RKO (cell line): ENCODE measurements around the gene PRIM2.
"Not testable (repeated sequence)": the region's sequence is repeated elsewhere in the genome, so short reads cannot be mapped to it uniquely, and the experiment has no call there.

Source experiments
- DNase-seq: peaks from one replicate; pipeline ENCODE4 v3.0.0-alpha.2; 2016; ENCODE audit warnings: low spot score

The PRIM2 gene, protein sequence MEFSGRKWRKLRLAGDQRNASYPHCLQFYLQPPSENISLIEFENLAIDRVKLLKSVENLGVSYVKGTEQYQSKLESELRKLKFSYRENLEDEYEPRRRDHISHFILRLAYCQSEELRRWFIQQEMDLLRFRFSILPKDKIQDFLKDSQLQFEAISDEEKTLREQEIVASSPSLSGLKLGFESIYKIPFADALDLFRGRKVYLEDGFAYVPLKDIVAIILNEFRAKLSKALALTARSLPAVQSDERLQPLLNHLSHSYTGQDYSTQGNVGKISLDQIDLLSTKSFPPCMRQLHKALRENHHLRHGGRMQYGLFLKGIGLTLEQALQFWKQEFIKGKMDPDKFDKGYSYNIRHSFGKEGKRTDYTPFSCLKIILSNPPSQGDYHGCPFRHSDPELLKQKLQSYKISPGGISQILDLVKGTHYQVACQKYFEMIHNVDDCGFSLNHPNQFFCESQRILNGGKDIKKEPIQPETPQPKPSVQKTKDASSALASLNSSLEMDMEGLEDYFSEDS

DNA sequence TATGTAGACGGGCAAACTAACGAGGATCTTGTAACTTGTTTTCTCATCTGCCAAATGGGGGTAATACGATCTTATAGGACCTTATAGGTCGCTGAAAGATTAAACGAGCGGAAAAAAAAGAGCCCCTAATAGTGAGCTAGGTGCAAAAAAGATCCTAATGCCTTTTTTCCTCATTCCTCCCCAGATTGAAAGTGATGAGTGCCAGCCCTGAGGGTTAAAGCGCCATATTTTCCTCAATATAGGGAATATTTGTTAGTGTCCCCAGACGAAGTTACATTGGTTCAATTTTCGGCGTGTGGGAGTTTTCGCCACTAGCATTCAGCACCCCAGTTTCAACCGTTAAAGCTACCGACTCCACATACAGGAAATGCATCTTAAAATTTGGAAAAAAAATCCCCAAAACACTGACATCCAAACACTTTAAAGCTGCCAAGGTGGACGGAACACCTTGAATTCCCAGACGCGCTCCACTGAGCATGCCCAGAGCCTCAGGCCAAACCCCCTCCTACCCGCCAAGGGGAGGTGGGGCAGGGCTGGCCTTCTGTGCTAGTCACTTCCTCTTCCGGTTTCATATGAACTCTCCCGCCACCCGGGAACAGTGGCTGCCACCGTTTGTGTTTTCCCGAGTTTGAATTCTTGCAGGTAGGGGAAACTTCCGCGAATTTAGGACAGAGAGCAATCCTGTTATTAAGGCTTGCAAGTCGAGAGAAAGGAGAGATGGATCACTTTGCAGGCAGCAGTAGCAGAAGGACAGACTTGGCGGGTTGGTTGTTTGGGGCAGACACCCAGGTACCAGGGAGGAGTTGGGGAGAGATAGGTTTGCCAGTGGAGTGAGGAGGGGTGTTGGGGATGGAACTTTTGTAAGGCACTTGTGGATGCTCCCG lies at the start of gene PRIM2:
Gene PRIM2, plus strand, starts transcription at position 571 of the 884 bp plus-strand sequence. CDS start 816 bp downstream, outside the sequence.
- DNase-seq = peak; percentile 91

DNA sequence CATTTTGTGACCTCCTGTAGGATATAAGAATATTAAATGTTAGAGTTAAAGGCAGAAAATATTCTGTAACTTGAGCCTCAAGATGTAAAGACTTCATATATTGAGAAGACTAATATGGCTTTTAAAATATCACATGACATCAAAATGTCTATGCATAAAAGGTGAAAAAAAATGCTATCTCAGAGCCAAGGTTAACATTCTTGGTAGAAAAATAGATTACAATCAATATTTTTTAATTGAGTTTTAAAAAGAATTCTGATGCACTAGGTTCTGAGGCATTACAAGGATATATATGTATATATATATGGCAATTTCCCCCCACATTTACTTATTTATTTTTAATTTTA lies 49.2 kb upstream of the PRIM2 start:
- DNase-seq = no peak

DNA sequence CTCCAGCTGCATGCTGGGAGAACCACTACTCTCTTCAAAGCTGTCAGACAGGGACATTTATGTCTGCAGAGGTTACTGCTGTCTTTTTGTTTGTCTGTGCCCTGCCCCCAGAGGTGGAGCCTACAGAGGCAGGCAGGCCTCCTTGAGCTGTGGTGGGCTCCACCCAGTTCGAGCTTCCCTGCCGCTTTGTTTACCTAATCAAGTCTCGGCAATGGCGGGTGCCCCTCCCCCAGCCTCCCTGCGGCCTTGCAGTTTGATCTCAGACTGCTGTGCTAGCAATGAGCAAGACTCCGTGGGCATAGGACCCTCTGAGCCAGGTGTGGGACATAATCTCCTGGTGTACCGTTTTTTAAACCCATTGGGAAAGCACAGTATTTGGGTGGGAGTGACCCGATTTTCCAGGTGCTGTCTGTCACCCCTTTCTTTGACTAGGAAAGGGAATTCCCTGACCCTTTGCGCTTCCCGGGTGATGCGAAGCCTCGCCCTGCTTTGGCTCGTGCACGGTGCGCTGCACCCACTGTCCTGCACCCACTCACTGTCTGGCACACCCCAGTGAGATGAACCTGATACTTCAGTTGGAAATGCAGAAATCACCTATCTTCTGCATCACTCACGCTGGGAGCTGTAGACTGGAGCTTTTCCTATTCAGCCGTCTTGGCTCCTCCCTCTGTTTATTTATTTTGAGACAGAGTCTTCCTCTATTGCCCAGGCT lies 43.2 kb upstream of the PRIM2 start:
- not testable (repeated sequence) for DNase-seq

DNA sequence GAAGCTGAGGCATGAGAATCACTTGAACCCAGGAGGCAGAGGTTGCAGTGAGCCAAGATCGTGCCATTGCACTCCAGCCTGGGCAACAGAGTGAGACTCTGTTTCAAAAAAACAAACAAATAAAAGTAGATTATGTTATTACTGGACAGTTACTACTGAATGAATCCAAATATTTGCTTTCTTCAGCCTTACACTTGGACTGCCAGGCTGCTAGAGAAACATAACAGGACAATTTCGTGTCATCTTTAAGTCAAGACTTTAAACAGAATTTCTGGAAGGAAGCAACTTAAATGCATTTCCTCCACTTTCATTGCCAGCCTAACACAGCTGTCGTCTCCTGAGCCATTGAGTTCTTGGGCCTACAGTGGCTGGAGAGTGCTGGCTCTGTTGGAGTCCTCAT lies 42.0 kb upstream of the PRIM2 start:
- DNase-seq = no peak

DNA sequence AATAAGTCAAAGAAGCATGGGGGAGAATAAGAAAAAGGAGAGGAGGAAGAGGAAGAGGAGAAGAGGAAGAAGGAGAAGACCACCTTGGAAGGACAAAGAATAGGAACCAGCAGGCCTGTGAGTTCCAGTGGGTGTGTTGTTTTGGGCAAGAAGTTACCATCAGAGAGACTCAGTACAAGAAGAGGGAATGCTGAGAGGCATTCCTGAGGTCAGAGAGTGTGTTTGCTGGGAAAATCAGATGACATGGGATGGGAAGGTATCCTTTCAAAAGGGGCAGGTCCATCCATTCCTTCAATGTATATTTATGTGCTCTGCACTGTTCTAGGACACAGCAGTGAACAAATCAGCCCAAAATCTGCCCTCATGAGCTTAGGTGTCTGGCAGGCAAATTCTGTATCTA lies 40.5 kb upstream of the PRIM2 start:
- no peak for DNase-seq

DNA sequence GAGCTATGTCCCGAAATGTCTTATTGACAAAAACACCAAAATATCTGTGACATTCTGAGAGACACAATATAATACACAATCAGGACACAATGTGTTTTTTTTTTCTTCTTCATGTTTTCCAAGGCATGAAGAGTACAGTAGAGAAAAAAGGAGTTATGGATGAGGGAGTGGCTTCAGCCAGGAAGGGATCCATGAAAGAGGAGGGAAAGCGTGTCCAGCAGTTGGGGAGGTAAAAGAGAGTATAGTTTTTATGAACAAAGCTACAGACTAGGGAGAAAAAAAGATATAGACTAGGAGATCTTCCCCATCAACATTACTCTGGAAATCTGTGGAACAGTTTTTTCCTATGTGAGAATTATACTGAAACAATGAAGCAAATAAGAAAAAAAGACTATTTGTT lies 38.9 kb upstream of the PRIM2 start:
- DNase-seq = no peak

DNA sequence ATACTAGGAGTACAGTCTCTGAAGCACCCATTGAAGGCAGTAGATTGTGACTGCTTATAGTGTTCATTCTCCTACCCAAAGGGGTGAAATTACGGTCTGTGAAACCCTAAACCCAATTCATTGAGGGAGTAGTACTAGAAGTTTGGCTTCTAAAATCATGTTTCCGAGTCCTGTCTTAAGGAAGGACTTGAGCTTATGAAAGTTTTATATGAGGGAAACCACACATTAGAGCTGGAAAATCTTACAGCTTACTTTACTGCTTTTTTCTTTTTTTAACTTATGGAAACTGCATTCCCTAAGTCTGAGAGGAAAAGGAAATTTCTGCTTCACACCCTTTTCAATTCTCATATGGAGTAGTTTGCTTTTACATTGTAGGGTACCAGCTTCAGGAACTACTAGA lies 38.4 kb upstream of the PRIM2 start:
- DNase-seq = no peak

DNA sequence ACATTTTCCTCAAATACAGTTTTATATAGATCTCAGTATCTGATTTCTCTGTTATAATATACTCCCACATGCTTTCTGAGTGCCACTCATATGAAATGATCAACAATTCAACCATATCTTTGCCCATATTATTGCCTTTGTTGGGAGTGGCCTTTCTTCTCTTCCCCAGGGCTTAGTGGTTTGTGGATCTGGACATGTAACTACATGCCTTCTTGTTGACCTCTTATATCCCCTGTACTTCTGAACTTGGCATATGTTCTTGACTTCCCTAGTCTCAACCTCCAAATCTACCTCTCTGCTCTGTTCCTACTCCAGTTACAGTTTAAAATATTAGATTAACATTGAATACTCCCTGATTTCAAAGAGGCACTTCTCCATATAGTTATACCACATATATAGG lies 34.3 kb upstream of the PRIM2 start:
- DNase-seq = no peak

DNA sequence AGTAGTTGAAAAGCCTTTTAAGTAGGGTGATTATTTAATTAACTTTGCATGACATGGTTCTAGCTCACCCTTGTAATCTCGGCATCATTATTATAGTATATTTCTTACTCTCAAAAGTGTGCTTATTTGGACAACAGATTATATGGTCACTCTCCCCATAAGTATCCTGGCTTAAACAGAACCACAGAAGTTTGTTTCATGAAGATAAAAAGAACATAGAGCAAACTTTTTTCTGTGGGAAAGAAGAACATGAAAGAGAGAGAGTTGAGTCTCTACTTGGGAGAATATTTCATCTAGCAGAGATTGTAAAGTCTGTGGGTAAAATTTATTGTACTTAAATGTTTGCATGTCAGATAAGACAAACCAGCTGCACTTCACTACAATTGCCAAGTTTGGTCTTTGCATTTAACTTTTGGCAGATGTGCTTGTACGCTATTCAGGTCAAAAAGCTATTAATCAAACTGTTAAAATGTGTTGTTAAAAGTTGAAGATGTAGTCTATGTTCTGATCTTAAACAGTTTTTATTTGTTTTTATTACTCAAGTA lies 33.4 kb upstream of the PRIM2 start:
- no peak for DNase-seq

DNA sequence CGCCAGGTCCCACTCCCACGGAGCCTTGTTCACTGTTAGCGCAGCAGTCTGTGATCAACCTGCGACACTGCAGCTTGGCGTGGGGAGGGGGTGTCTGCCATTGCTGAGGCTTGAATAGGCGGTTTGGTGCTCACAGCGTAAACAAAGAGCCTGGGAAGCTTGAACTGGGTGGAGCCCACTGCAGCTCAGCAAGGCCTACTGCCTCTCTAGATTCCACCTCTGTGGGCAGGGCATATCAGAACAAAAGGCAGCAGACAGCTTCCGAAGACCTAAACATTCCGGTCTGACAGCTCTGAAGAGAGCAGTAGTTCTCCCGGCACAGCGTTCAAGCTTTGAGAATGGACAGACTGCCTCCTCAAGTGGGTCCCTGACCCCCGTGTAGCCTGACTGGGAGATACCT lies 29.3 kb upstream of the PRIM2 start:
- not testable (repeated sequence) for DNase-seq

DNA sequence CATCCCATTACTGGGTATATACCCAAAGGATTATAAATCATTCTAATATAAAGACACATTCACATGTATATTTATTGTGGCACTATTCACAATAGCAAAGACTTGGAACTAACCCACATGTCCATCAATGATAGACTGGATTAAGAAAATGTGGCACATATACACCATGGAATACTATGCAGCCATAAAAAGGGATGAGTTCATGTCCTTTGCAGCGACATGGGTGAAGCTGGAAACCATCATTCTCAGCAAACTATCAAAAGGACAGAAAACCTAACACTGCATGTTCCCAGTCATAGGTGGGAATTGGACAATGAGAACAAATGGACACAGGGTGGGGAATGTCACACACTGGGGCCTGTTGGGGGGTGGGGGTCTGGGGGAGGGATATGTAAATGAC lies 24.0 kb upstream of the PRIM2 start:
- not testable (repeated sequence) for DNase-seq

DNA sequence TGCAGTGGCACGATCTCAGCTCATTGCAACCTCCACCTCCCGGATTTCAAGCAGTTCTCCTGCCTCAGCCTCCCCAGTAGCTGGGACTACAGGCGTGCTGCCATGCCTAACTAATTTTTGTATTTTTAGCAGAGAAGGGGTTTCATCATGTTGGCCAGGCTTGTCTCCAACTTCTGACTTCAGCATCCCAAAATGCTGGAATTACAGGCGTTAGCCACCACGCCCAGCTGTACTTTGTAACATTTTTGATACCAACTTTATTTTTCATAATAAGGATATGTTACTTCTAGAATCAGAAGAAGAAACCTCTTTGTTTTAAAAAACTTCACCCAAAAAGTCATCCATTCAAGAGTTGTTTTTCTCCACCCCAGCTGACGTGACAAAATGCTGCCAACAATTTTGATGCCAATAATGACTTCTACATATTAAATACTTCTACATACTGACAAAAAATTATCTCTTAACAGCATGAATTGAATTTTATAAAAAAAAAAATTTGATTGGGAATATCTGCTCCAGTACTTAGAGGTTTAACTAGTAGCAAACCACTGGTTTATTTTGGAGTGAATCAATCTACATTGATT lies 22.5 kb upstream of the PRIM2 start:
- DNase-seq = no peak

DNA sequence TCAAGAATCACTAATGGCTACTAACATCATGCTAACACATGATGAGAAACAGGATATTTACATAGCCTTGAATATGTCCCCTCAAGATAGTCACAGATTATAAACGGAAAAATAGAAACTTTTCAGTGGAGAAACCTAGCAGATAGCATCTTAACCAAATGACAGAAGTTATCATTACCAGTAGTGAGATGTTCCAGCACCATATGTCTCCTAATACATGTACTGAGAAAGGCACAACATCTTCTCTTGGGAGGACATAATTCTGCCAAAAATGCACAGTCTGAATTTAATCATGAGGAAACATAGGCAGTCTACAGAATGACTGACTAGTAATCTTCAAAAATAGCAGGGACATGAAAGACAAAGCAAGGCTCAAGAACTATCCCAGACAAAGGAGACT lies 19.9 kb upstream of the PRIM2 start:
- no peak for DNase-seq

DNA sequence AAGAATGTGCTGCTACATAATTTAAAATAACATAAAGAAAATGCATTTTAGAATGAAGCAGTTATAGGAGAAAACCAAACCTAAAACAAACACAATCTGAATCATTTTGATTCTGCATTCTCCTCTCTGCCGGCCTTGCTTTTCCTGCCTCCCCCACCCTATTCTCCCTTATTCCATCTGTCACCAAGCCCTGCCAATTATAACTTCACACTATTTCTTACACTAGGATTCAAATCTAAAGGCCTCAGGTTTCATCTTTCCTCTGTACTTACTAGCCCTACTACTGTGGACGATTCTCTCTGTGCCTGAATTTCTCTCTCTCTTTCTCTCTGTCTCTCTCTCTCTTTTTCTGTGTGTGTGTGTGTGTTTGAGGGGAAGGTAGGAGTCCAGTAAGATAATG lies 18.7 kb upstream of the PRIM2 start:
- DNase-seq = no peak

DNA sequence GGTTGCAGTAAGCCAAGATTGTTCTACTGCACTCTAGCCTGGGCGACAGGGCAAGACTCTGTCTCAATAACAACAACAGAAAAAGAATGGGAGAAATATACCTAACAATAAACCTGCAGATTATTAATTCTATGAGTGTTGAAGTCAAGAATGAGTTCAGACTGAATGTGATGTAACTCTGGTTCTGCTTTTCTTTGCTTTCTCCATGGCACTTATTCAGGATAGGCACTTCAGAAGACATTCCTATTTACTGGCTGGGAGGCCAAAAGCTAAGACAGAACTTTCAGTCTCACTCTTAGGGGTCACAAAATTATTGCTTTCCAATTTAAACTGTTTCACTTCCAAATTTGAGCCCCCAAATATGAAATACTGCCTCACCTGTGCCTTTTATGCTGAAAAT lies 15.7 kb upstream of the PRIM2 start:
- no peak for DNase-seq

DNA sequence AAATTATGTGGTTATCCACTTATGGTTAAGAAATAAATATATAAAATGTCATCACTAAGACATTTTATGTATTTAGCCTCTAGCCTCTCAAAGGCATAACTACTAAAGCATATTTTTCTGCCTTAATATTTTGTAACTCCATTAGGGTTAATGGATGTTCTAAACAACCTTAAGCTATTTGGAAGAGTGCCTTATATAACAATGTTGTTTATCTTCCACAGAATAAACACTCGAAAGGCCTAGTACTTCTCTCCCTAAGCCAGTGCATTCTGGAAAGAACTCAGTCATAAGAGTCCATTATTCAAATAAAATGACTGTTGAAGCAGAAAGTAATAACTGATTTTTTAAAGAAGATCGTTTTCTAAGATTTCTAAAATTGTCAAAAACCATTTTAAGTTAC lies 15.0 kb upstream of the PRIM2 start:
- no peak for DNase-seq

DNA sequence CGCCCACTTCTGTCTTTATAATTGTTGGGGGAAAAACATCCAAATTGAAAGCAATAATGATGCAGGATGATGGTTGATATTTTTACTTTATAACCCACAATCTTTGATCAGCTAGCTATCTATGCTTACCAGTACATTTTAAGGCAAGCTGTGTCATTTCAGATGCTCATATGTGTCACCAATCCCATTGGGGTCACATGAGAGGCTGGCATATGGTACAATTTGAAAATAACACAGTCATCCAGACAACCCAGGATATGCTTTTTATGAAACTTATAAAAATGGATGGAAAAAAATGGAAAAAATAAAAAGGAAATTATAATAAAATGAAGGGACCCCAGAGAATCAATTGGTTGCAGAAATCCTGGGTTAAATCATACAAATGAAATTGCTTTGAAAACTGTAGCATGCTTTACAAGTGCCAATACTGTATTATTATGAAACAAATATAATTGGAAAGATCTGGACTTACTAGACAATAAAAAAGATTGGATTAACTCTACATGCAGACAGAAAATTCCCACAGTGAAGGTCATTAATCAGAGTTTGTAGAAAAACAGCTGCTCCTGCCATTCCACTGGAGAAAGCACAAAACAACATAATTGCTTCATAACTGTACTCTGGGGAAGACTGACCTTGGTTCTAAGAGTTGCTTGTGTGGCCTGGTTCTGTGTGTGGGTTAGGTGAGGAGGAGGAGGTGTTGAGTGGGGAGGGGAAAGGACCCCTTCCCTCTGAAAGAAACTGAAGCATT lies 13.3 kb upstream of the PRIM2 start:
- DNase-seq = no peak

DNA sequence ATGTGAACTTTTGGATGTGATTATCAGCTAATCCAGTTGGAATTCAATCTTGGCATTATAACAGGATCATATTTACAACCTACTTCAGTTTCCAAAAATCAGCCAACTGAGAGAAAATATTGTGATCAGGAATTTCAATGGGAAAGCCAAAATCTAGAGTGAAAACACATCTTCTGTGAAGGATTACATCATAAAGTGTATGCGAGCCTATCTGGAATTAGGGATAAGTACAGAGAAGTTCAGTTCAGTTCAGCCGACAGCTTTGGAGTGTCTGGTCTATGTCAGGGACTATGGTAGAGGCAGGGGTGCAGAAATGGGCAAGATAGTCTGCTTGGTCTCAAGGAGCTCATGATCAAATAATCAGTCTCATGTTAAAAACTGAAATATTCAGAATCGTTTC lies 12.3 kb upstream of the PRIM2 start:
- DNase-seq = no peak

DNA sequence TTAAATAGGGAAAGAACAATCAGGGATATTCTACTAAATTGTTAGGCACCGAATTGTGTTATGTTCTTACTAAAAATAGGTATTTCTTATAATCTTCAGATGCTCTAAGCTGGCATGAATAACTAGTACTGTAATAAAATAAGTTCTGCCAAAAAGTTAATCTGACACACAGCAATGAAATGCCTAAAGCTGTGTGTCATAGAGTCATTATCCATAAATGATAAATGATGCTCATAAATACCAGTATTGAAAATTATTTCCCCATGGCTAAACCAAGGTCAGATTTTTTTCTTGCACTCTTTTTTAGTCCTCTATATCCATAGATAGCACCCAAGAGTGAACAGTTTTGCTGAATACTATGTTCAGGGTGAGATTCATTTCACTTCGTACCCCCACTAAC lies 11.7 kb upstream of the PRIM2 start:
- no peak for DNase-seq

DNA sequence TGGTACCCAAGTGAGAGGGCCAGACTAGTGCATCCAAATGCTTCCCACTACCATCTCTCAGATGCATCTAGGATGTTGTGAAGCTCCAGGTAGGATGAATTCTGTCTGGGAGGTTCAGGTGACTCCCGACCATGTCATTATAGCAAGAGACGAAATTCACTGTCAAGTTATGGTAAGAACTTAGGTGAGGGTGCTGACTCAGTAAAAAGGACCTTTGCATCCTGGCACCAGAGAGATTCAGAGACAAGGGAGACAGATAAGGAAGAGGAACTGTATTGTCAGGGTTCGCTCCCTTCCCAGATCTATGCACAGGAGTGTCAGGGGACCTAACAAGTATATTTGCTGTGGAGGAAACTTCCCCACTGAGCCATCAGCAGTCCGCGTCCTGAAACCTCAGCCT lies 11.2 kb upstream of the PRIM2 start:
- DNase-seq = no peak

DNA sequence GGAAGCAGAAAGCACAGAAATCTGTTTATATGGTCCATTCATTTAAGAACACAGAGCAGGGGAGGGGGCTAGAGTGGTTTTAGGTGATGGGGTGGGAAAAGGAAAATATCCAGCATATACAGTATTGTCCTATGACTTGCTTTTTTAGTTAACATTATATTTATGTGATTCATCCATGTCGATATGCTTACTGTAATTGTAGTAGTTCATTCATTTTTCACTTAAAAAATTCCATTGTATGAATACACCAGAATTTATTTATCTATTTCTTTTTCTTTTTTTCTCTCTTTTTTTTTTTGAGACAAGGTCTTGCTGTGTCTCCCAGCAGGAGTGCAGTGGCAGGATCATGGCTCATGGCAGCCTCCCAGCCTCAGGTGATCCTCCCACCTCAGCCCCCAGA lies 9.6 kb upstream of the PRIM2 start:
- DNase-seq = no peak
